RWPE1 (cell line): Measurements from ENCODE around the gene PFDN6.

Source experiments
- CTCF ChIA-PET: fragments of 350-600 bp; sonication (Branson Sonifier 250); formaldehyde crosslinking; extraction: SDS; loops from one replicate; lab custom pipeline; 2021; lab: Yijun Ruan, JAX
- POLR2A ChIA-PET: fragments of 400-600 bp; formaldehyde crosslinking; extraction: SDS; loops from one replicate; lab custom pipeline; 2020; ENCODE audit warnings: antibody characterized with exemption; ENCODE audit not compliant: low non-redundant PET; lab: Yijun Ruan, JAX
- DNase-seq: peaks from one replicate; pipeline ENCODE4 v3.0.0; 2012; ENCODE audit warnings: low spot score
- H3K27ac ChIP-seq: fragments of 450-650 bp; 2 replicates; pipeline ENCODE4 v1.5.1; 2017
- CTCF ChIP-seq: fragments of 450-650 bp; conservative IDR thresholded peaks from 2 replicates; pipeline ENCODE4 v1.5.1; 2017; ENCODE audit warnings: low read depth, mild to moderate bottlenecking

PFDN6 gene

GRCh38 chr6:33305052-33305451, 15.7 kb downstream of the PFDN6 start:
- no peak for TF ChIP-seq CTCF
- ChIA-PET CTCF (interaction anchor here (0.6 to 1.1 kb wide), 2 partner anchors 11 to 40 kb away, joined by 3 read pairs; no protein-coding TSS in a partner anchor), POLR2A (no interaction called here)
- no peak for DNase-seq
- H3K27ac ChIP-seq, result peak overlapping the region; percentile 38

- no peak overlapping the region for H3K27ac ChIP-seq
- CTCF ChIA-PET, result no interaction called here
- POLR2A ChIA-PET, result no interaction called here
- TF ChIP-seq CTCF, result no peak
- no peak for DNase-seq
Observed at GRCh38 chr6:33306356-33306755, 17.0 kb downstream of the PFDN6 start.

GRCh38 chr6:33312361-33313104, 23.1 kb downstream of the PFDN6 start:
- CTCF ChIA-PET, result interaction anchor here (0.7 to 2.8 kb wide), 2 partner anchors 13 to 33 kb away, joined by 3 to 15 read pairs; partner anchors contain the start of gene RGL2
- POLR2A ChIA-PET, result interaction anchor here (0.5 kb wide), 1 partner anchor 80 kb away, joined by 5 read pairs; no protein-coding TSS in a partner anchor
- peak overlapping the region; percentile 95 for H3K27ac ChIP-seq
- TF ChIP-seq CTCF, result no peak
- DNase-seq, result peak; percentile 90

GRCh38 chr6:33313105-33313708, 23.8 kb downstream of the PFDN6 start:
- CTCF ChIA-PET, result interaction anchor here (0.6 to 2.8 kb wide), 2 partner anchors 14 to 552 kb away, joined by 3 to 15 read pairs; partner anchors contain the start of gene RGL2
- no peak for DNase-seq
- peak overlapping the region; percentile 95 for H3K27ac ChIP-seq
- POLR2A ChIA-PET, result interaction anchor here (0.5 kb wide), 1 partner anchor 81 kb away, joined by 5 read pairs; no protein-coding TSS in a partner anchor
- no peak for TF ChIP-seq CTCF

- CTCF ChIA-PET, result interaction anchor here (0.6 to 2.8 kb wide), 2 partner anchors 14 to 551 kb away, joined by 3 to 15 read pairs; partner anchors contain the start of gene RGL2
- POLR2A ChIA-PET, result no interaction called here
- DNase-seq, result peak; percentile 61
- H3K27ac ChIP-seq, result peak within 1 kb of the TSS; percentile 95
- TF ChIP-seq CTCF, result no peak
Observed at GRCh38 chr6:33313709-33314514, 24.5 kb downstream of the PFDN6 start, which contains the start of gene TAPBP. Gene TAPBP (minus strand): TSS chr6:33314078. CDS start chr6:33314041, 37 bp downstream.
